Measurements from ENCODE around the gene KIF18A.
"Not testable (repeated sequence)": the region's sequence is repeated elsewhere in the genome, so short reads cannot be mapped to it uniquely, and the experiment has no call there.

Gene KIF18A

DNA sequence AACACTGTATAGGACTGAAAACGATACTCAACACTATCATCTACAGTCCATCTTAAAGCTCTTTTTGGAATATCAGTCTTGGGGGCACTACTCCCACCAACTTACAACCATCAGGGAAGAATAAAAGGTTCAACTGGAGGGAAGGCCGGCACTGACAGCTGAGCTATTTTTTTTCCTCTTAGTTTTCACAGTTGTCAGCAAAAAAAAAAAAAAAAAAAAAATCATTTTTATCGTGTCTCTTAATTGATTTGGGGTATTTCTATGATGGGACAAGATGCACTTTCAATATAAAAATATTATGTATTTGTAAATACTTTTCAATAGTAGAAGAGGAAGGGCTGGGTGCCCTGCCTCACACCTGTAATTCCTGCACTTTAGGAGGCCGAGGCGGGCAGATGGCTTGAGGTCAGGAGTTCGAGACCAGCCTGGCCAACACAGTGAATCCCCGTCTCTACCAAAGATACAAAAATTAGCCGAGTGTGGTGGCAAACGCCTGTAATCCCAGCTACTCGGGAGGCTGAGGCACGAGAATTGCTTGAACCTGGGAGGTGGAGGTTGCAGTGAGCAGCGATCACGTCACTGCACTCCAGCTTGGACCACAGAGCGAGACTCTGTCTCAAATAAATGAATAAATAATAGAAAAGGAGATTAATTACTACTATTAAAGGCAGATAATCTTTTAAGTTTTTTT is 1.5 kb downstream of the KIF18A start:
- DNase-seq (ENCODE audit: low spot score): no peak

DNA sequence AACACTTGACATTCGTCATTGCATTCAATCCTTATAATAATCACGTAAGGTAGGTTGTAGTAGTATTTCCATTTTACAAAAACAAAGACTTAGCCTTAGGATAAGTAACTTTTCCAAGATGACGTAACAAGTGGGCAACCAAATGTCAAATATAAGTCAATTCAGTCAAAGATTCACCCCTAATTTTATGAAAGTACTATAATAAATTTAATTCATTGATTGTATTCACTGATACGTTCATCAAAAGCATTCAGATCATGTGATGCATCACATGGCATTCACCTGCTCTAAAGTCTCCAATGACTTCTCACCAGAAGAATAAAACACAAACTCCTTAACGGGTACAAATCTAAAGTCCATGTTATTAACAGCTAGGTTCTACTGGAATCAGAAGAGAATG is 2.1 kb downstream of the KIF18A start:
- peak; percentile 16 for DNase-seq (ENCODE audit: low spot score)

DNA sequence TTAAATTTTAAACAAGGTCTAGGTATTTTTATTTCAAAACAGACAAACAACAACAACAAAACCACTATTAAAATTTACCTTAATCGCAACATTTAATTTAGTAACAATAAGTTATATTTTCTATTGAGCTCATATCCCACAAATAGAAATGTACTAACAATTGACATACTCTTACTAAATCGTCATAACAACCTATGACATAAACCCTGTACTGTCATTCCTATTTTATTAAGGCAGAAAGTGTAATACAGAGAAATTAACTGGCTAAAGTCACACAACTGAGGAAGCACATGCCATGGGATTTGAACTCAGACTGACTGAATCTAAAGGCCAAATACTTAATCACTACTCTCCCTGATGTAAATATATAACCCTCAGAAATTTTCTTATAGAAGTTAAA is 3.0 kb downstream of the KIF18A start:
- DNase-seq (ENCODE audit: low spot score): no peak

- DNase-seq (ENCODE audit: low spot score): no peak
These were observed 3.5 kb downstream of the KIF18A start for GRCh38 chr11:28104425-28104824.

DNA sequence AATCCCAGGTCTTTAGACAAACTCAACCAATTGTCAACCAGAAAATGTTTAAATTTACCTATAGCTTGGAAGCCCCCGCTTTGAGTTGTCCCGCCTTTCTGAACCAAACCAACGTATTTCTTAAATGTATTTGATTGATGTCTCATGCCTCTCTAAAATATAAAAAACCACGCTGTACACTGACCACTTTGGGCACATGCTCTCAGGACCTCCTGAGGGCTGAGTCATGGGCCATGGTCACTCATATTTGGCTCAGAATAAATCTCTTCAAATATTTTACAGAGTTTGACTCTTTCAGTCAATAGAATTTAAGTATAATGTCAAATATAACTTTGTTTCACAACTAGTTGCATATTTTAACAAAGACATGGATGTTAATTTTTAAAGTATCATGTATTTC is 5.7 kb downstream of the KIF18A start:
- DNase-seq (ENCODE audit: low spot score): not testable (repeated sequence)

DNA sequence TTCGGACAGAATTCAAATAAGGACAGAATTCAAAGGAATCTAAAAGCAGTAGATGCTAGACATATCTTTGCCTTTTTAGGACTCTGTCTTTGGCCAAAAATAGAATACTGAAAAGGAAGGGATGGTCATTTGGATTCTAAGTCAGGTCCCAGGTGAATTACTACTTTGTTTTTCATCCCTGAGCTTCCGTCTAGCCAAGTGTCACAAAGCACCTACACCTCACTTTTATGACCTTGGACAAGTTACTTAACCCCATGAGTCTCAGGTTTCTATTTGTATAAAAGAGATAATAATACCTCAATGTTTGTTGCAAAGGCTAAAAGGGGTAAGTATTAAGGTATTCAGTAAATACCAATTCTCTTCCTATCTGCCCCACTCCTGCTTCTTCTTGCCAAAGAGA is 7.3 kb downstream of the KIF18A start:
- no peak for DNase-seq (ENCODE audit: low spot score)

GRCh38 chr11:28099715-28100114 is 8.2 kb downstream of the KIF18A start:
- DNase-seq (ENCODE audit: low spot score): no peak

GRCh38 chr11:28098257-28098656 is 9.7 kb downstream of the KIF18A start:
- no peak for DNase-seq (ENCODE audit: low spot score)

DNA sequence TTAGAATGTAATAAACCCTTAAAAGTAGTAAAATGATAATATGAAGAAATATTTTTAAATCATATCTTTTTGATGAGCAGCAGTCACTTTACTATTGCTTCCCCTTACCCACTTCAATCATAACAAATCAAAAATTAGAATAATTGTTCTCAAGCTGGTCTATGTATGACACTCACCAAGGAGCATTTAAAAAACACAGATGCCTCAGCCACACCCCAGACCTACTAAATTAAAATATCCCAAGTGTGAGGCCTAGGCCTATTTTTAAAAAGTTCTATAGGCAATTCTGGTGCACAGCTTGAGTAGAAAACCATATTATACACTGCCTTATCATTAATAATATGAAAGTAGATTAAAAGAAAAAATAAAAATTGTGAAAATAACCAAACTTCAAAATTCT is 15.2 kb downstream of the KIF18A start:
- no peak for DNase-seq (ENCODE audit: low spot score)

- no peak for DNase-seq (ENCODE audit: low spot score)
These were observed 17.8 kb downstream of the KIF18A start for GRCh38 chr11:28090052-28090749.

DNA sequence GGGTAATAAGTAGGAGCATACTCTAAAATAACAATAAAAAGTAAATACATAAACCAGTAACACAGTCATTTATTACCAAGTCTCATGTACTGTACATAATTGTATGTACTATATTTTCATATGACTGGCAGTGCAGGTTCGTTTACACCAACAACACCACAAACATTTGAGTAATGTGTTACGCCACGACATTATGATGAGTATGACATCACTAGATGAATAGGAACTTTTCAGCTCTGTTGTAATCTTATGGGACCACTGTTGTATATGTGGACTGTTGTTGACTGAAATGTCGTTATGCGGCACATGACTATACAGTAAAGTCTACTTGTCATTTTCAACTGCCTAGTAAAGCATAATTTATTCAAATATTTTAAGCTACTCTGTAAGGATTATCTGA is 18.6 kb downstream of the KIF18A start:
- no peak for DNase-seq (ENCODE audit: low spot score)

DNA sequence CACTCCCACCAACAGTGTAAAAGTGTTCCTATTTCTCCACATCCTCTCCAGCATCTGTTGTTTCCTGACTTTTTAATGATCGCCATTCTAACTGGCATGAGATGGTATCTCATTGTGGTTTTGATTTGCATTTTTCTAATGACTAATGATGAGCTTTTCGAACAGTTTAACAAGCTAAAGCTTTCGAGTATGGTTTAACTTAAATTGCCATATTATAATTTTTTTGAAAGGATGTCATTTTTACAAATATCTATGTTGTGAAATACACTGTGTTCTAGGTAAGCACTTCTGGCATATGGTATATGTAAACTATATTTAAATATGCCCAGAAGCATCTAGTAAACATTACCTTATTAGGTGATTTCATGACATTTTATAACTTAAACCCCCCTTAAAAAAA is 20.3 kb downstream of the KIF18A start:
- DNase-seq (ENCODE audit: low spot score): not testable (repeated sequence)

DNA sequence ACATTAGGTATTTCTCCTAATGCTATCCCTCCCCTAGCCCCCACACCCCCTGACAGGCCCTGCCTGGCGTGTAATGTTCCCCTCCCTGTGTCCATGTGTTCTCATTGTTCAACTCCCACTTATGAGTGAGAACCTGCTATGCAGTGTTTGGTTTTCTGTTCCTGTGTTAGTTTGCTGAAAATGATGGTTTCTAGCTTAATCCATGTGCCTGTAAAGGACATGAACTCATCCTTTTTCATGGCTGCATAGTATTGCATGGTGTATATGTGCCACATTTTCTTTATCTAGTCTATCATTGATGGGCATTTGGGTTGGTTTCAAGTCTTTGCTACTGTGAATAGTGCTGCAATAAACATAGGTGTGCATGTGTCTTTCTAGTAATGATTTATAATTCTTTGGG is 20.8 kb downstream of the KIF18A start:
- not testable (repeated sequence) for DNase-seq (ENCODE audit: low spot score)

DNA sequence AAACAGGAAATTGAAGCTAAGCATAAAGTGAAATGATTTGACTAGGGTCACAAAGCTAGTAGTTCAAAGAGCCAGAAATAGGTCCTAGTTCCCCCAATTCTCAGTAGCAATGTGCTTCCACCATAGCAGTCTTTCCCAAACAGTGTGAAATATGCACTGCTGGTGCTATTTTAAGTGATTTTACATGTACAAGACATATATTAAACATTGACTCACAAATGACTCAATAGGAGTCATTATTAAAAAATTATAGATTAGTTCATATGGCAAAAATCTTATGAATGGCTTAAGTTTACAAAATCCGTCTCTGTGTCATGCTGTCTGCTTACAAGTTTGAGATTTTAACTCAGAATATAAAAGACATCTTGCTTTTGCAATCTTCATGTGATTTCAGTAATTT is 21.4 kb downstream of the KIF18A start:
- no peak for DNase-seq (ENCODE audit: low spot score)

- DNase-seq (ENCODE audit: low spot score): no peak
These were observed 24.8 kb downstream of the KIF18A start for GRCh38 chr11:28083118-28083517.

DNA sequence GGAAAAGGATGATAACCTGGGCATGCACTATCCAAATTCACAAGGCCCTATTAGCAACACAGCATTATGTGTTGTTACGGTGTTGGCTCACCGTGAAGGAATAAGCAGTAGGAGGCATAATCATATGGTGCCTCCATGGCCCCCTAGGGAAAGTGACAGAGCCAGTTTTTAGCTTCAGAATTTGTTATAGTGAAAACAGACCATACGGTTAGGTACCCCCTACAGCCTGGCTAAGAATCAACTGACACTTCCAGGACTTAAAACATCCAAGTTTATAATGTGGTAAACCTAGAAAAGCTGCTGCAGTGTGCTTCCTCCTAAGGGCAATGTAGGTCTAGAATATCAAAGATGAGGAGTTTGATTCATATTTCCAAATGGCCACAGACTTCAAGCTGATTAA is 30.4 kb downstream of the KIF18A start:
- no peak for DNase-seq (ENCODE audit: low spot score)

GRCh38 chr11:28072321-28072720 is 35.6 kb downstream of the KIF18A start:
- DNase-seq (ENCODE audit: low spot score): no peak

GRCh38 chr11:28071305-28071704 is 36.7 kb downstream of the KIF18A start:
- no peak for DNase-seq (ENCODE audit: low spot score)

DNA sequence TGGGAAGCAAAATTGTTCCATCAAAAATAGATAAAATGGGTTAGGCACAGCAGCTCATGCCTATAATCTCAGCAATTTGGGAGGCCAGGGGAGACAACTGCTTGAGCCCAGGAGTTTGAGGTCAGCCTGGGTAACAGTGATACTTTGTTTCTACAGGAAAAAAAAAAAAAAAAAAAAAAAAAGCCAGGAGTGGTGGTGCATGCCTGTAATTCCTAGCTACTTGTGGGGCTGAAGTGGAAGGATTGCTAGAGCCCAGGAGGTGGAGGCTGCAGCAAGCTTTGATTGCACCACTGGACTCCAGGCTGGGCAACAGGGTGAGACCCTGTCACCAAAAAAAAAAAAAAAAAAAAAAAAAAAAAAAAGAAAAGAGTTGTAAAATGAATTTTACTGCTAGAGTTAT is 49.6 kb downstream of the KIF18A start:
- no peak for DNase-seq (ENCODE audit: low spot score)

DNA sequence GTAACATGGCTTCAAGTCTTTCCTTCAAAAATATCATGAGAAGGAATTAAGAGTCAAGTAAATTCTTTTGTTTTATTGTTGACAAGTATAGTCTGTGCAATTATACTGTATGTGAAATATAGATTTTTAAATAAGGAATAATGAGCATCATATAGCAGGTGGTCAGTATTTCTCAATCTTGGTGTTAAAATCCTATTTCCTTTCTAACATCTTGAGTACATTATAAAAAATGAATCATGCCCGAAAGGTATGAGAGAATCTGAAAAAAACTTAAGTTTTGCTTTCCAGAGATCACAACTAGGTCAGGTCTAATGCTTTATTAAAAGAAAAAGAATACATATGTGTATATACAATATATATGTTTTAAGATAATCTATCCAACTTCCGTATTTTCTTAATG is 53.1 kb downstream of the KIF18A start:
- DNase-seq (ENCODE audit: low spot score): no peak

- peak; percentile 81 for DNase-seq (ENCODE audit: low spot score)
These were observed 58.4 kb downstream of the KIF18A start for GRCh38 chr11:28049338-28050216.

DNA sequence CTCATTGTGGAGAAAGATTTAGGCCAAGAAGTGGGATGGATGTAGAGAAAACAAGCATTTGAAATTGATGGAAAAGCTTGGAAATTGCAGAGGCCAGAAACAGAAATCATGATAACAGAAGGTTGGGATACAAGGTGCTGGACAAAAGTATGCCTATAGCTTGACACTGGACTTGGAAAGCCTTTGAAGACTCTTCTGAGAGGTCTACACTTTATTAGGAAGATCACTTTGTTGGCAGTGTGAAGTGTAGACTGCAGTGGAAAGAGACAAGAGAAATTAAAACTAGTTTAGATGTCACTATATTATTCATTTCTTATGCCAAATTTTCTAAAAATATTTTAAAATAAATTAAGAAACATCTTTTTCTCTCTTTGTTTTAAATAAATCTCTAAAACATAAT is 59.1 kb downstream of the KIF18A start:
- DNase-seq (ENCODE audit: low spot score): no peak
